Ishikawa (cell line): ENCODE measurements around the gene PIK3AP1.
A peak's percentile ranks its signal among the peaks of the same experiment; 100 is the strongest.

Experiments used
- CEBPB ChIP-seq: IDR thresholded peaks from 2 replicates; pipeline ENCODE4 v1.6.1; 2012
- CREB1 ChIP-seq: IDR thresholded peaks from 2 replicates; pipeline ENCODE4 v1.6.1; 2012; ENCODE audit warnings: low read depth
- EGR1 ChIP-seq: IDR thresholded peaks from 2 replicates; pipeline ENCODE4 v1.6.1; 2012
- EP300 ChIP-seq: IDR thresholded peaks from 2 replicates; pipeline ENCODE4 v1.6.1; 2012; ENCODE audit warnings: borderline replicate concordance
- FOXM1 ChIP-seq: IDR thresholded peaks from 2 replicates; pipeline ENCODE4 v1.6.1; 2012; ENCODE audit warnings: low read depth, borderline replicate concordance
- NFIC ChIP-seq: IDR thresholded peaks from 2 replicates; pipeline ENCODE4 v1.6.1; 2012
- RAD21 ChIP-seq: IDR thresholded peaks from 2 replicates; pipeline ENCODE4 v1.6.1; 2012; ENCODE audit warnings: low read depth
- TAF1 ChIP-seq: IDR thresholded peaks from 2 replicates; pipeline ENCODE4 v1.6.1; 2012; ENCODE audit warnings: low read depth, mild to moderate bottlenecking
- TCF12 ChIP-seq: IDR thresholded peaks from 2 replicates; pipeline ENCODE4 v1.6.1; 2012; ENCODE audit warnings: low read depth
- TEAD4 ChIP-seq: IDR thresholded peaks from 2 replicates; pipeline ENCODE4 v1.6.1; 2012
- YY1 ChIP-seq: IDR thresholded peaks from 2 replicates; pipeline ENCODE4 v1.6.1; 2012; ENCODE audit warnings: low read depth
- ZBTB7A ChIP-seq: IDR thresholded peaks from 2 replicates; pipeline ENCODE4 v1.6.1; 2012; ENCODE audit warnings: low read depth
- TF ChIP-seq, protein P1 (sequence below): IDR thresholded peaks from 2 replicates; pipeline ENCODE4 v1.6.1; 2012; ENCODE audit warnings: low read depth, mild to moderate bottlenecking
- TF ChIP-seq, protein P2 (sequence below): IDR thresholded peaks from 2 replicates; pipeline ENCODE4 v1.6.1; 2012
- TF ChIP-seq, protein P3 (sequence below): IDR thresholded peaks from 2 replicates; pipeline ENCODE4 v1.6.1; 2012

Gene PIK3AP1

DNA sequence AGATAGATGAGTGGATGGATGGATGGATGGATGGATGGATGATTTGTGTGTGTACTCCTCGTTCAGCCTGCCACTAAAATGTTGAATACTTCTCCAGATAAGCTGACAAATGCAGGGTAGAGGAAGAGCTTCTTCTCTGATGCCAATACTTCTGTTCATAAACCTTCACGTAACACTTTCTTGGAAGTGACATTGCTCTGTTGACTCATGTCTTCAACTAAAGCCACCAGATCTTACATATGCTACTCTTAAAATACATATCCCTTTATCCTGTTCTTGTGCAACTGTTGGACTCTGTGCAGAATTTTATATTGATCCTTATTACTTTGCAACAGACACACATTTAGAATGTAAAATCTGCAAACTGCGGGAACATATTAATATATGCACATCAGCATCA, 26.9 kb downstream of the PIK3AP1 start:
- TF ChIP-seq NFIC = no peak
- TF ChIP-seq YY1 = no peak
- TF ChIP-seq TAF1 = no peak
- no peak for TF ChIP-seq CREB1
- TF ChIP-seq CEBPB = no peak
- TF ChIP-seq, protein P1, sequence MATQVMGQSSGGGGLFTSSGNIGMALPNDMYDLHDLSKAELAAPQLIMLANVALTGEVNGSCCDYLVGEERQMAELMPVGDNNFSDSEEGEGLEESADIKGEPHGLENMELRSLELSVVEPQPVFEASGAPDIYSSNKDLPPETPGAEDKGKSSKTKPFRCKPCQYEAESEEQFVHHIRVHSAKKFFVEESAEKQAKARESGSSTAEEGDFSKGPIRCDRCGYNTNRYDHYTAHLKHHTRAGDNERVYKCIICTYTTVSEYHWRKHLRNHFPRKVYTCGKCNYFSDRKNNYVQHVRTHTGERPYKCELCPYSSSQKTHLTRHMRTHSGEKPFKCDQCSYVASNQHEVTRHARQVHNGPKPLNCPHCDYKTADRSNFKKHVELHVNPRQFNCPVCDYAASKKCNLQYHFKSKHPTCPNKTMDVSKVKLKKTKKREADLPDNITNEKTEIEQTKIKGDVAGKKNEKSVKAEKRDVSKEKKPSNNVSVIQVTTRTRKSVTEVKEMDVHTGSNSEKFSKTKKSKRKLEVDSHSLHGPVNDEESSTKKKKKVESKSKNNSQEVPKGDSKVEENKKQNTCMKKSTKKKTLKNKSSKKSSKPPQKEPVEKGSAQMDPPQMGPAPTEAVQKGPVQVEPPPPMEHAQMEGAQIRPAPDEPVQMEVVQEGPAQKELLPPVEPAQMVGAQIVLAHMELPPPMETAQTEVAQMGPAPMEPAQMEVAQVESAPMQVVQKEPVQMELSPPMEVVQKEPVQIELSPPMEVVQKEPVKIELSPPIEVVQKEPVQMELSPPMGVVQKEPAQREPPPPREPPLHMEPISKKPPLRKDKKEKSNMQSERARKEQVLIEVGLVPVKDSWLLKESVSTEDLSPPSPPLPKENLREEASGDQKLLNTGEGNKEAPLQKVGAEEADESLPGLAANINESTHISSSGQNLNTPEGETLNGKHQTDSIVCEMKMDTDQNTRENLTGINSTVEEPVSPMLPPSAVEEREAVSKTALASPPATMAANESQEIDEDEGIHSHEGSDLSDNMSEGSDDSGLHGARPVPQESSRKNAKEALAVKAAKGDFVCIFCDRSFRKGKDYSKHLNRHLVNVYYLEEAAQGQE = no peak
- no peak for TF ChIP-seq TEAD4
- no peak for TF ChIP-seq FOXM1
- no peak for TF ChIP-seq EGR1
- TF ChIP-seq, protein P2, sequence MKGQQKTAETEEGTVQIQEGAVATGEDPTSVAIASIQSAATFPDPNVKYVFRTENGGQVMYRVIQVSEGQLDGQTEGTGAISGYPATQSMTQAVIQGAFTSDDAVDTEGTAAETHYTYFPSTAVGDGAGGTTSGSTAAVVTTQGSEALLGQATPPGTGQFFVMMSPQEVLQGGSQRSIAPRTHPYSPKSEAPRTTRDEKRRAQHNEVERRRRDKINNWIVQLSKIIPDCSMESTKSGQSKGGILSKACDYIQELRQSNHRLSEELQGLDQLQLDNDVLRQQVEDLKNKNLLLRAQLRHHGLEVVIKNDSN = no peak
- TF ChIP-seq, protein P3, sequence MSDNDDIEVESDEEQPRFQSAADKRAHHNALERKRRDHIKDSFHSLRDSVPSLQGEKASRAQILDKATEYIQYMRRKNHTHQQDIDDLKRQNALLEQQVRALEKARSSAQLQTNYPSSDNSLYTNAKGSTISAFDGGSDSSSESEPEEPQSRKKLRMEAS = no peak

DNA sequence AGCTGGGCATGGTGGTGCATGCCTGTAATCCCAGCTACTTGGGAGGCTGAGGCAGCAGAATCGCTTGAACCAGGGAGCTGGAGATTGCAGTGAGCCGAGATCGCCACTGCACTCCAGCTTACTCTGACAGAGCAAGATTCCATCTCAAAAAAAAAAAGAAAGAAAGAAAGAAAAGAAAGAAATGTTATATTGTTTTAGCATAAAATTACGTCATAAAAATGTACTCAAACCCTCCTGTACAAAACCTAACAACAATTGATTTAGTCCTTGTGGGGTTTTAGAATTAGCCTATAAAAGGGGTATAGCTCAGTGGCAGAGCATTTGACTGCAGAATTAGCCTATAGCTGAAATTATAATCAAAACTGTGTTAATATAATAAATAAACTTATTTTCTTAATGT, 27.9 kb downstream of the PIK3AP1 start:
- no peak for TF ChIP-seq ZBTB7A
- TF ChIP-seq, protein P3 = no peak
- TF ChIP-seq, protein P2 = no peak
- no peak for TF ChIP-seq TAF1
- no peak for TF ChIP-seq TCF12

DNA sequence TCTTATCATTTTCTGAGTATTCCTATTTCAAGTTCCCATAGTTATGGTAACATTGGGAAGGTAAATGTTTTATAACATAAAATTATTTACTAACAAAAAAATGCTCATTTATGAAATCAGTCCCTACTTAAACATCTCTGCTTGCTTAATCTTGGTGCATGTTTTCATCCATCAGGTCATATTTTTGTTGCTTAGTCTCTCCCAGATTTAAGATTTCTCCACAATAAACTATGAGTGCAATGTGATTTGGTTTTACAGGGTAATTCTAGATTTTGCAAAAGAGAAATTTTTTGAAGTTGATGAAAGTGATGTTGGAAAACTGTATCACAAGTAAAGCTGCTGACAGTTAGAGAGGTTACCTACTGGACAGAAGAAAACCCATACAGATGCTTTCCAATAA, 28.6 kb downstream of the PIK3AP1 start:
- TF ChIP-seq TEAD4 = no peak

DNA sequence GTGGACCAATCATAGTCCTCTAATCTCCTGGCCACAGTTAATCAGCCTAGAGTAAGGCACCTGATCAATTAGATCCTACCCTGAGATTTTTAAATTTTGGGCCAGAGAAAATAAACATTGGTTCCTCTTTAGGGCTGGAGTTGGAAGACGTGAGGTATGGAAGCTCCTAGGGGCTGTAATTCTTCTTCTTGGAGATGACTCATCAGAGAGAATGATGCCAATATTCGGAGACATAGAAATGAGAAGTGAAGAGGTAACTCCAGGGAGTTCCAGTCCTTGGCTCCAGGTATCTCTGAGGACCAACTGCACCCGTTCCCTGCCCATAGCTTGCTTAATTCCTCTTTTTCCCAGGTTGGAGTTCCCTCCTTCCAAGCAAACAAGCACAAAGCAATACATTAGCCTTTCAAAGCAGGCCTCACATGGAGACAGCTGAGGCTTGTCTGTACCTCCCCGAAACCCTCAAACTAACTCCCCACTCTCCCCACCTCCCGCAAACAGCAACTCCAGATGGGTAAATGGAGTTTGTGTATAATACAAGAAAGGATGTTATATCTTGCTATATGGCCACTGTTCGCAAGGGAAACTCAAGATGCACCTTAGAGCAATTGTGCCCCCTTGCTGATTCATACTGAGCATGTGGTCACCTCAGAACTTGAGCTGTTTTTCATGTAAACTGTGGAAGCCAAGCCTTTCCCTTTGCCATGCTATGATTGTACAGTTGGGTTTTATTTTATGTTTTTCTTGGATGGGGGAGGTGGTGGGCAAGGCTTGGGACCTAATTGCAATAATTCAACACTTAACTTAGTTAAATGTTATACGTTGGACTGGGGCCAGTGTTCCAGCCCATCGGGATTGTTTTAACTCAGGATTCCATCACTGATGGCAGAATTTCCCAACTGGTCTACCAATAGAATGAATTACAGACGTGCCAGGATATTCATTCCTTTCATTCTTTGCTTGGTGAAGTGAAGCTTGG, 29.3 kb downstream of the PIK3AP1 start:
- peak; percentile 48; the same call in 1 of the 2 replicates for TF ChIP-seq EP300
- no peak for TF ChIP-seq EGR1
- TF ChIP-seq FOXM1 = no peak
- TF ChIP-seq, protein P1 = no peak
- TF ChIP-seq, protein P2 = no peak
- peak; percentile 84 for TF ChIP-seq TEAD4
- no peak; the same call in 1 of the 2 replicates for TF ChIP-seq RAD21
- no peak for TF ChIP-seq ZBTB7A
- TF ChIP-seq CREB1 = no peak
- TF ChIP-seq CEBPB = peak; percentile 85
- TF ChIP-seq NFIC = peak; percentile 86
- TF ChIP-seq, protein P3 = no peak; the same call in 1 of the 2 replicates
- TF ChIP-seq TAF1 = no peak
- no peak for TF ChIP-seq YY1
- 0 out of 2 replicates have a peak, but pooled peaks have one; percentile 20 for TF ChIP-seq TCF12

DNA sequence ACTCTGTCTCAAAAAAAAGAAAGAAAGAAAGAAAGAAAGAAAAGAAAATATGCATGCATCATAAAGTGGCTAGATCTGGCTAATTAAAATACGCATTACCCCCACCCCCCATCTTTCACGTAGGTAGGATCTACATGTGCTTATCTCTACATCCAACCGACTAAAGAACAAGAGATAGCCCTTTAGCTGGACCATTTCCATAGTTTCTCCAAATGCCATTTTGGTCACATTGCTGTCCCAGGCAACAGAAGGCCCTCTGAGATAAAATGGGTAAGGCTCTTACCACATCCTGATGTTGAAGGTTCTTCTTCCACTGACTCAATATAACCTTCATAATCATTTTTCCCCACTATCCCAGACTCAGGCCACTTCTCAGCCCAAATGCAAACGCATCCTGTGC, 31.5 kb downstream of the PIK3AP1 start:
- TF ChIP-seq, protein P1 = no peak
- TF ChIP-seq NFIC (no peak), CREB1 (no peak), YY1 (no peak), RAD21 (no peak), FOXM1 (no peak), EGR1 (no peak), ZBTB7A (no peak)
